ENCODE data around the gene MRPL17.
A peak's percentile ranks its signal among the peaks of the same experiment; 100 is the strongest.

Gene MRPL17

DNA sequence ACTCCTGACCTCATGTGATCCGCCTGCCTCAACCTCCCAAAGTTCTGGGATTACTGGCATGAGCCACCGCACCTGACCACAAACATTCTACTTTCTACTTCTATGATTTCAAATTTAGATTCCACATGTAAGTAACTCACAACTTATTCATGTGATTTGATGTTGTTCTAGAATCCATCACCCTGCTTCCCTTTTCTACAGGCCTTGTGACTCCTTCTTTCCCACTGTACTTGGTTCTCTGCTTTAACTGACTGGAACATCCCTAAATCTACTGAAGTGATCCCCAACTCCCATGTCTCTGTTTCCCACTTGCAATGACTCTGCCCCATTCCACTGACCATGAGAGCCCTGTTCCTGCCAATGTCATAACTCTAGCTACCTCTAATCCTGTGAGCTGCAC lies 25.7 kb upstream of the MRPL17 start:
- H3K27ac ChIP-seq = no peak overlapping the region
- TF ChIP-seq CTCF (conservative IDR thresholded peaks at IDR 0.05) = no peak

GRCh38 chr11:6705905-6706535 lies 22.9 kb upstream of the MRPL17 start:
- peak; percentile 92 for TF ChIP-seq CTCF (conservative IDR thresholded peaks at IDR 0.05)
- H3K27ac ChIP-seq = no peak overlapping the region

DNA sequence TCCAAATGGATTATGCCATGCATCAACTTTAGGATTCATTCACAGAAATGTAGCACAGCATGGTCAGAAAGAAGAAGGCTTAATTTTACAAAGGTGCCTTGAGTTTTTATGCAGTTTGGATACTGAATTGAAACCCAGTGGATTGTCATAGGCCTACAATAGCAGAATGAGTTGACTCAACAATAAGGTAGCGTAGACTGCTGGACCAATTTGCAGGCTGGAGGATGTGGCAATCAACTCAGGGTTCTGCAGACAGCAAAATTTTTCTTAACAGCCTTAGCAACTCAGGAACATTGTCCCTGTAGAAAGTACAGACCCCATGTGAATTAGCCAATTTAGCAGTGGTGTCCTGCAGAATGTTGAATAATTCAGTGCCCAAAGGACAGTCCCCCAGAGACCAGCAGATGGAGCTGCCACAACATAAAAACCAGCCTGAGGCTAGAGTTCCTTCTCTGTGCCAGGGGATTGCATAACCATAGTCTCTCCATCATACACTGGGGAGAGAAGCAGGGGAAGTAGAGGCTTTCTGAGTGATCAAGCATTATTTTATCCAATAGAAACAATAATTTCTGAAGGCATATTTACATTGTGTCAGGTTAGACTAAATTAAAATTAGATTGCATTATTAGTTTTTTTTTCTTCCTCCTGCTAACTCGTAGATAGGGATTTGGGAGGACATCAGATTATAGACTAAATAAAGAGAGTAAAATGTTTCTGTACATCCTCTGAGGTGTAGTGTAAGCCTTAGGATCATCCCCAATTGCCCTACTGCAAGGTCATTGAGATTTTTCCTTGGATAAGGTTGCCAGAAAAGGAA lies 20.3 kb upstream of the MRPL17 start:
- TF ChIP-seq CTCF (conservative IDR thresholded peaks at IDR 0.05) = peak; percentile 81

GRCh38 chr11:6701955-6702354 lies 18.8 kb upstream of the MRPL17 start:
- H3K27ac ChIP-seq = peak overlapping the region; percentile 16

More for the DNA sequence above, 20.3 kb upstream of the MRPL17 start:
- H3K27ac ChIP-seq = no peak overlapping the region

DNA sequence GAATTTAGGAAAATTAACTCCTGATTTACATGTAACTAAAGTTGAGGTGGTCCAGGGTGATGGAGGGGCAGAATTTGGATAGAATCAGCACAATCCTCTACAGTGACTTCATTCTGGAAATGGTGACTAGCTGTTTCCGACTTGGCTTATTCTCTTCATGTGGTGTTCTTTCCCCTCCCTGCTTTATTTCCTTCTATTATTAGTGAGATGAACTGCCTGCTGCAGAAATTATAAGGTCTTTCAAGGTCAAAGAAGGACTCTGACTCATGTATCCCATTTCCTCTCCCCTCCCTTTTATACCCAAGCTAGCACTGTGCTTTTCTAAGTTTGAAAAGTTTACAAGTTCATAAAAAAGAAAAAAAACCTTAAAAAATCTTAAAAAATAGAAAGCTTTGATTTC lies 12.2 kb upstream of the MRPL17 start:
- no peak for TF ChIP-seq CTCF (conservative IDR thresholded peaks at IDR 0.05)
- H3K27ac ChIP-seq = no peak overlapping the region

DNA sequence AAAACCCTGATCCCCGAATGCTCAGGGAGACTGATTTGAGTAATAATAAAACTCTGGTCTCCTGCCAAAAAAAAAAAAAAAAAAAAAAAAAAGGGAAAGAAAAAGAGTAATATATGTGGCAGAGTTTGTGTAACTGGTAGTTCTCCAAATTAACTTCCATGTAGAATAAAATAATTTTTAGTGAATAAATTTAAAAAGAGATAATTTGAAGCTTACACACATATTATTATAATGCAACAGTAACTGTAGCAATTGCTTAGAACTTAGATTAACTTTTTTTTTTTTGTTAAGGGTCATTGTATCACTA lies 11.0 kb upstream of the MRPL17 start:
- H3K27ac ChIP-seq = no peak overlapping the region
- no peak for TF ChIP-seq CTCF (conservative IDR thresholded peaks at IDR 0.05)

DNA sequence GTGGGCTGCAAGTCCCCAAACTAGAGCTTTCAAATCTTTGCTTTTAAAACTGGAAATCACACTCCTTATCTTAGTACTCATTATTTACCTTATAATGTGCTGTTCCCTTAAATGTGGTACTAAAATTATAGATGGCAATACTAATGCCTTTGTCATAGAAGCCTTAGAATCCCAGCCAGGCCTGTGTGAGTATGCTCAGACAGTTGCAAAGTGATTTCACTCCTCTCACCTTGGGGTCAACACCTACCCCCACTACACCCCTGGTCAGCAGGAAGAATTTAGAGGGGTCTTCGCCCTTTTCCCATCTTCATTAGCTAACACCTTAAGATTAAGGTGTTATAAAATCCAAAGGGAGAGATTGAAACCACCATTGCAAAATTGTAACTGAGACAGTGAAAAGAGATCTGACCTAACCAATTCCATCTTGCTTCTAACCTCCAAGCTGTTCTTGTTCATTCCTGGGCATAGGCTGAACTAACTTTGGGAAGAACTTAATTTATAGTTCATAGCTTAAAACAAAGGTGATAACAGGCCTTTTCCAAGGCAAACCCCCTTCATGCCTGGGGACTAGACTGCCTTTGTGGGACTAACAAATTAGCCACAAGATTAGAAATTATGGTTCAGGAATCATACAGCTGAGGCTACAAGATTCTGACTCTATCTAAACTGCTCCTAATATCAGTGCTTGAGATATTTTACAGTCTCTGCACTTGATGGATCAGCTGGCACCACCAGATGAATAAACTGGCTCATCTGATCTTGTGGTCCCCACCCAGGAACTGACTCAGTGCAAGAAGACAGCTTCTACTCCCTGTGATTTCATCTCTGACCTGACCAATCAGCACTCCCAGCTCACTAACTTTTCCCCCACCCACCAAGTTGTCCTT lies 10.4 kb upstream of the MRPL17 start:
- TF ChIP-seq CTCF (conservative IDR thresholded peaks at IDR 0.05) = no peak
- no peak overlapping the region for H3K27ac ChIP-seq
